PC-9 (cell line): ENCODE data around the gene SIK2. TPM values are rescaled to one million over a fixed set of nuclear protein-coding genes. Genes with fewer than 3 reads are reported as not detected.
A peak's percentile ranks its signal among the peaks of the same experiment; 100 is the strongest.
"Not testable (repeated sequence)": the region's sequence is repeated elsewhere in the genome, so short reads cannot be mapped to it uniquely, and the experiment has no call there.

ENCODE experiments used
- BruUV-seq: library from RNA; stranded (reverse); fragments of 400-500 nt; replicated peaks from 2 replicates; lab custom pipeline; 2021; lab: Mats Ljungman, UMichigan
- CTCF ChIA-PET: fragments of 300-600 bp; sonication (Branson Sonifier 250); formaldehyde crosslinking; loops from one replicate; lab custom pipeline; 2022; ENCODE audit warnings: antibody characterized with exemption; lab: Charles Lee
- POLR2A ChIA-PET: fragments of 300-600 bp; sonication (Branson Sonifier 250); formaldehyde crosslinking; loops from one replicate; lab custom pipeline; 2022; ENCODE audit warnings: antibody characterized with exemption; ENCODE audit not compliant: unreplicated experiment; lab: Charles Lee
- DNase-seq, 2 experiments: peaks; one replicate each; pipeline versions ENCODE4 v3.0.0 to v3.0.0-alpha.2; 2015 to 2022; ENCODE audit warnings: mixed read lengths in 1 of 2
- H2AFZ ChIP-seq: fragments of 200-600 bp; sonication (generic); 2 replicates; pipeline ENCODE4 v1.8.1; 2017; ENCODE audit warnings: antibody characterized with exemption
- H3F3A ChIP-seq: fragments of 200-600 bp; sonication (generic); 2 replicates; pipeline ENCODE4 v1.8.1; 2017; ENCODE audit warnings: antibody characterized with exemption, mild to moderate bottlenecking, low read depth; ENCODE audit not compliant: insufficient read depth
- H3K27ac ChIP-seq: fragments of 200-600 bp; sonication (generic); 2 replicates; pipeline ENCODE4 v1.6.1; 2016; ENCODE audit warnings: mixed run types
- H3K27me3 ChIP-seq: fragments of 200-600 bp; sonication (generic); 2 replicates; pipeline ENCODE4 v1.6.1; 2016; ENCODE audit warnings: low read depth, mixed run types; ENCODE audit not compliant: insufficient read depth
- H3K36me3 ChIP-seq: fragments of 200-600 bp; sonication (generic); 2 replicates; pipeline ENCODE4 v1.6.1; 2016; ENCODE audit warnings: low read depth, mixed run types
- H3K4me1 ChIP-seq: fragments of 200-600 bp; sonication (generic); replicated peaks from 2 replicates; pipeline ENCODE4 v1.6.1; 2016; ENCODE audit warnings: mixed run types; ENCODE audit not compliant: insufficient read depth
- H3K4me2 ChIP-seq: fragments of 200-600 bp; sonication (generic); 2 replicates; pipeline ENCODE4 v1.6.1; 2017; ENCODE audit warnings: mixed run types
- H3K4me3 ChIP-seq: fragments of 200-600 bp; sonication (generic); 2 replicates; pipeline ENCODE4 v1.6.1; 2016; ENCODE audit warnings: mixed run types
- H3K79me2 ChIP-seq: fragments of 200-600 bp; sonication (generic); 2 replicates; pipeline ENCODE4 v1.6.1; 2017; ENCODE audit warnings: low read depth, mixed run types
- H3K9me2 ChIP-seq: fragments of 200-600 bp; sonication (generic); 2 replicates; pipeline ENCODE4 v1.8.1; 2017; ENCODE audit warnings: mild to moderate bottlenecking; ENCODE audit not compliant: insufficient read depth
- H3K9me3 ChIP-seq: fragments of 200-600 bp; sonication (generic); 2 replicates; pipeline ENCODE4 v1.8.1; 2016; ENCODE audit warnings: low read depth; ENCODE audit not compliant: insufficient read depth
- H4K20me1 ChIP-seq: fragments of 200-600 bp; sonication (generic); 2 replicates; pipeline ENCODE4 v1.8.1; 2017; ENCODE audit not compliant: insufficient read depth
- CTCF ChIP-seq: fragments of 200-600 bp; sonication (generic); conservative IDR thresholded peaks from 2 replicates; pipeline ENCODE4 v1.6.1; 2017; ENCODE audit warnings: mixed run types, antibody characterized with exemption, mild to moderate bottlenecking, moderate library complexity
- EZH2 ChIP-seq: fragments of 200-600 bp; sonication (generic); IDR thresholded peaks from 2 replicates; pipeline ENCODE4 v1.8.0; 2017; ENCODE audit warnings: antibody characterized with exemption, low read depth
- intact Hi-C: fragments of 100-400 bp; cut with micrococcal nuclease; formaldehyde crosslinking; loops from one replicate; pipeline ENCODE4 v1.10.0; 2022; ENCODE audit not compliant: unreplicated experiment
- total RNA-seq: library from RNA; stranded (reverse); gene quantifications from 2 replicates; pipeline ENCODE4 v1.2.3, GENCODE V29; 2021

Gene SIK2
- total RNA-seq, 1 experiment from 2014 or later: 16.2 TPM

GRCh38 chr11:111654601-111655000 lies 52.4 kb downstream of the SIK2 start:
- H3K79me2 ChIP-seq: peaks cover 10% of the 10 kb centered on the region; the same call in 1 of the 2 replicates
- DNase-seq: peak in 1 of 2 experiments; percentile 22
- H3K27me3 ChIP-seq: no peaks in the 10 kb centered on the region
- H4K20me1 ChIP-seq: no peaks in the 10 kb centered on the region; the same call in 1 of the 2 replicates
- H3K27ac ChIP-seq: no peak overlapping the region
- H3K4me3 ChIP-seq: no peak overlapping the region
- TF ChIP-seq CTCF (no peak), EZH2 (no peak)
- no peaks in the 10 kb centered on the region for H3K9me3 ChIP-seq
- CTCF ChIA-PET: no interaction called here
- H2AFZ ChIP-seq: no peak overlapping the region
- H3K9me2 ChIP-seq: no peaks in the 10 kb centered on the region
- no TSS peak for BruUV-seq
- peaks cover 13% of the 10 kb centered on the region; the same call in 1 of the 2 replicates for H3K4me1 ChIP-seq
- 0 out of 2 replicates have a peak, but pooled peaks cover 5% of the 10 kb centered on the region for H3K36me3 ChIP-seq
- intact Hi-C loops: no loop called here
- H3F3A ChIP-seq: no peaks in the 10 kb centered on the region
- H3K4me2 ChIP-seq: no peak overlapping the region
- POLR2A ChIA-PET: no interaction called here

DNA sequence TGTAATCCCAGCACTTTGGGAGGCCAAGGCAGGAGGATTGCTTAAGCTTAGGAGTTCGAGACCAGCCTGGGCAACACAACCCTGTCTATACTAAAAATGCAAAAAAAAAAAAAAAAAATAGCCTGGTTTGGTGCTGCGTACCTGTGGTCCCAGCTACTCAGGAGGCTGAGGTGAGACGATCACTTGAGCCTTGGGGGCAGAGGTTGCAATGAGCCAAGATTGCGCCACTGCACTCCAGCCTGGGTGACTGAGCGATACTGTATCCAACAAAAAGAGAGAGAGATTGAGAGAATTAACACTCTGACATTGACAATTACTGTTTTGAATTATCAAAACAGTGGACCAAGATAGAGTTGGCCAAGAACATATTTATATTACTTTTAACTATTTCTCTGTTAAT lies 53.7 kb downstream of the SIK2 start:
- H3K27me3 ChIP-seq: no peaks in the 10 kb centered on the region
- BruUV-seq: no TSS peak
- H3K79me2 ChIP-seq: peaks cover 10% of the 10 kb centered on the region; the same call in 1 of the 2 replicates
- 0 out of 2 replicates have a peak, but pooled peaks cover 8% of the 10 kb centered on the region for H3K36me3 ChIP-seq
- H3F3A ChIP-seq: no peaks in the 10 kb centered on the region
- no peaks in the 10 kb centered on the region for H3K9me3 ChIP-seq
- H3K9me2 ChIP-seq: no peaks in the 10 kb centered on the region
- ChIA-PET CTCF (no interaction called here), POLR2A (no interaction called here)
- H2AFZ ChIP-seq: no peak overlapping the region
- H3K4me1 ChIP-seq: peaks cover 4% of the 10 kb centered on the region; the same call in 1 of the 2 replicates
- no peak overlapping the region for H3K4me2 ChIP-seq
- TF ChIP-seq EZH2 (no peak), CTCF (no peak)
- no peak overlapping the region for H3K27ac ChIP-seq
- H3K4me3 ChIP-seq: no peak overlapping the region
- no peaks in the 10 kb centered on the region; the same call in 1 of the 2 replicates for H4K20me1 ChIP-seq
- intact Hi-C loops: no loop called here
- no peak for DNase-seq

- POLR2A ChIA-PET, H3K27ac ChIP-seq, H4K20me1 ChIP-seq, H3K9me3 ChIP-seq, H2AFZ ChIP-seq, H3K4me1 ChIP-seq, H3K4me3 ChIP-seq, BruUV-seq, H3K27me3 ChIP-seq, H3F3A ChIP-seq, H3K4me2 ChIP-seq, DNase-seq, H3K9me2 ChIP-seq, H3K79me2 ChIP-seq, CTCF ChIA-PET, intact Hi-C loops: not testable (repeated sequence)
- 0 out of 2 replicates have a peak, but pooled peaks cover 14% of the 10 kb centered on the region for H3K36me3 ChIP-seq
Observed at GRCh38 chr11:111657905-111658304, 55.7 kb downstream of the SIK2 start.

DNA sequence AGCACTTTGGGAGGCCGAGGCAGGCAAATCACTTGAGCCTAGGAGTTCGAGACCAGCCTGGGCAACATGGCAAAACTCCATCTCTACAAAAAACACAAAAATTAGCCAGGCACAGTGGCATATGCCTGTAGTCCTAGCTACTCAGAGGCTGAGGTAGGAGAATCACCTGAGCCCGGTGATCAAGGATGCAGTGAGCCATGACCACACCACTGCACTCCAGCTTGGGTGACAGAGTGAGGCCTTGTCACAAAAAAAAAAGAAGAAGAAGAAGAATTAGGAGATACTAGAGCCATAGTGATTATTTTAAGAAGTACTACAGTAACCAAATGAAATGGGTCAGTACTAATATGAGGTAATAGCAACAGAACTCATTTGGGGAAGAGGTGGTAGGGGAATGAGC lies 56.2 kb downstream of the SIK2 start:
- DNase-seq, CTCF ChIA-PET, BruUV-seq, H3K9me2 ChIP-seq, H3K4me2 ChIP-seq, intact Hi-C loops, H3K4me1 ChIP-seq, POLR2A ChIA-PET, H3K9me3 ChIP-seq, H3K4me3 ChIP-seq, H3K79me2 ChIP-seq, H3K27me3 ChIP-seq, H4K20me1 ChIP-seq, H3F3A ChIP-seq, H2AFZ ChIP-seq, H3K27ac ChIP-seq: not testable (repeated sequence)
- 0 out of 2 replicates have a peak, but pooled peaks cover 14% of the 10 kb centered on the region for H3K36me3 ChIP-seq
